GM19452 (cell line): ENCODE results near the gene PI4K2A.

ENCODE experiments used
- ATAC-seq: cut with Tn5 transposase; IDR thresholded peaks from one replicate; pipeline ENCODE4 v1.9.1; 2021; ENCODE audit not compliant: unreplicated experiment

PI4K2A gene

GRCh38 chr10:97704341-97704740 is 63.9 kb downstream of the PI4K2A start:
- ATAC-seq: no peak

- ATAC-seq: no peak
Measured at GRCh38 chr10:97705006-97705670, 64.7 kb downstream of the PI4K2A start.

- ATAC-seq: no peak
Measured at GRCh38 chr10:97707134-97707861, 66.8 kb downstream of the PI4K2A start.

- no peak for ATAC-seq
Measured at GRCh38 chr10:97708167-97708566, 67.7 kb downstream of the PI4K2A start.

- ATAC-seq: no peak
Measured at GRCh38 chr10:97708976-97709946, 68.8 kb downstream of the PI4K2A start.

- no peak for ATAC-seq
Measured at GRCh38 chr10:97711640-97712572, 71.4 kb downstream of the PI4K2A start.

GRCh38 chr10:97713339-97713825 is 72.9 kb downstream of the PI4K2A start, which contains the start of gene MARVELD1:
Gene MARVELD1, plus strand, starts transcription at chr10:97713730. Its CDS starts 147 bp downstream, at chr10:97713877.
- ATAC-seq: no peak

GRCh38 chr10:97713826-97714400 is 73.4 kb downstream of the PI4K2A start:
- peak; percentile 74 for ATAC-seq

- peak; percentile 41 for ATAC-seq
Measured at GRCh38 chr10:97714401-97715258, 74.2 kb downstream of the PI4K2A start.

GRCh38 chr10:97715259-97715874 is 74.9 kb downstream of the PI4K2A start:
- no peak for ATAC-seq

- no peak for ATAC-seq
Measured at GRCh38 chr10:97717627-97718026, 77.2 kb downstream of the PI4K2A start.

- ATAC-seq: no peak
Measured at GRCh38 chr10:97718178-97718577, 77.7 kb downstream of the PI4K2A start.

GRCh38 chr10:97718659-97719142 is 78.2 kb downstream of the PI4K2A start:
- no peak for ATAC-seq

- ATAC-seq: no peak
Measured at GRCh38 chr10:97719602-97720001, 79.1 kb downstream of the PI4K2A start.

GRCh38 chr10:97721871-97722780 is 81.7 kb downstream of the PI4K2A start:
- ATAC-seq: no peak

- ATAC-seq: no peak
Measured at GRCh38 chr10:97723001-97723400, 82.5 kb downstream of the PI4K2A start.

GRCh38 chr10:97724341-97724941 is 84.0 kb downstream of the PI4K2A start:
- ATAC-seq: no peak
